Measurements from ENCODE around the gene RAB35. TPM values are rescaled to one million over a fixed set of nuclear protein-coding genes. Genes with fewer than 3 reads are reported as not detected.
"Not testable (repeated sequence)": the region's sequence is repeated elsewhere in the genome, so short reads cannot be mapped to it uniquely, and the experiment has no call there.

The RAB35 gene
- polyA plus RNA-seq, 4 donors = 21.5 to 31.9 (median 24.4) TPM

GRCh38 chr12:120045367-120045766, 71.2 kb downstream of the RAB35 start:
- H3K4me1 ChIP-seq (ENCODE audit: control insufficient read depth in 3 of 3, insufficient read depth in 2 of 3, low read depth in 1 of 3, low read length in 2 of 3); H3K27ac ChIP-seq (ENCODE audit: low read depth in 1 of 3, low read length in 2 of 3); H3K4me3 ChIP-seq (ENCODE audit: low read depth in 1 of 3, low read length in 3 of 3); H3K9me3 ChIP-seq (ENCODE audit: control insufficient read depth in 2 of 2, insufficient read depth in 1 of 2, low read depth in 1 of 2, low read length in 1 of 2); FAIRE-seq; DNase-seq; H3K27me3 ChIP-seq (ENCODE audit: control insufficient read depth in 3 of 3, insufficient read depth in 3 of 3, low read length in 3 of 3); H3K36me3 ChIP-seq (ENCODE audit: control insufficient read depth in 3 of 3, insufficient read depth in 2 of 3, low read depth in 1 of 3, low read length in 3 of 3): not testable (repeated sequence)
- 91 to 96% (median 93%) methylated on average over 3 of the region's 5 CpGs for WGBS, 3 donors

Other genes starting within 250 kb of the RAB35 start
- 1 to 10 TPM in 3 of 4 donors, under 1 TPM in 1; 0.22 to 6.5 (median 4.6) TPM for gene CIT, start 239.4 kb downstream of the RAB35 start, polyA plus RNA-seq
- 1 to 10 TPM; 3.2 to 9.8 (median 6.0) TPM for gene BICDL1, start 127.5 kb downstream of the RAB35 start, polyA plus RNA-seq
- 10 to 100 TPM; 12.3 to 47.9 (median 21.0) TPM for gene GCN1, start 78.0 kb upstream of the RAB35 start, polyA plus RNA-seq
- gene RPLP0, start 84.4 kb upstream of the RAB35 start, polyA plus RNA-seq = 1,000 to 10,000 TPM; 2,529 to 5,599 (median 3,641) TPM
- gene PXN, start 149.0 kb upstream of the RAB35 start, polyA plus RNA-seq = 100 to 1,000 TPM in 3 of 4 donors, 10 to 100 TPM in 1; 79.3 to 132 (median 115) TPM
- not detected for gene RNU4-2, start 175.2 kb upstream of the RAB35 start, polyA plus RNA-seq
- not detected for gene RNU4-1, start 176.5 kb upstream of the RAB35 start, polyA plus RNA-seq
- 1 to 10 TPM; 1.4 to 8.1 (median 2.5) TPM for gene SIRT4, start 185.6 kb upstream of the RAB35 start, polyA plus RNA-seq
- gene PLA2G1B, start 211.0 kb upstream of the RAB35 start, polyA plus RNA-seq = 10 to 100 TPM in 1 of 4 donors, 1 to 10 TPM in 2, under 1 TPM in 1; 0.53 to 19.9 (median 5.2) TPM

All from small intestine (tissue), 7 donors.